ENCODE data around the gene RBM6. TPM values are rescaled to one million over a fixed set of nuclear protein-coding genes. Genes with fewer than 3 reads are reported as not detected.
A peak's percentile ranks its signal among the peaks of the same experiment; 100 is the strongest.

RBM6 gene
- total RNA-seq, 6 experiments from 2014 or later = 32.5 to 41.6 (median 34.5) TPM

GRCh38 chr3:49998326-49998725, 58.4 kb downstream of the RBM6 start:
- Mint-ChIP-seq H3K36me3 (ENCODE audit: low read depth) (peaks cover 12% of the 10 kb centered on the region; the same call in 1 of the 2 replicates), H3K4me1 (ENCODE audit: low read depth) (peaks cover 25% of the 10 kb centered on the region), H3K27me3 (ENCODE audit: insufficient read depth) (no peaks in the 10 kb centered on the region), H3K27ac (peak overlapping the region; percentile 46), H3K9me3 (no peaks in the 10 kb centered on the region), H3K4me3 (no peak overlapping the region)
- DNase-seq = peak; percentile 72
- peak; percentile 18; the same call in 1 of the 2 replicates for TF ChIP-seq CTCF (IDR thresholded peaks at IDR 0.05)

GRCh38 chr3:50001511-50001910, 61.6 kb downstream of the RBM6 start:
- DNase-seq = no peak
- Mint-ChIP-seq H3K27ac (no peak overlapping the region), H3K27me3 (ENCODE audit: insufficient read depth) (peaks cover 2% of the 10 kb centered on the region; the same call in 1 of the 2 replicates), H3K36me3 (ENCODE audit: low read depth) (peaks cover 12% of the 10 kb centered on the region), H3K9me3 (no peaks in the 10 kb centered on the region), H3K4me1 (ENCODE audit: low read depth) (peaks cover 33% of the 10 kb centered on the region), H3K4me3 (no peak overlapping the region)
- no peak for TF ChIP-seq CTCF (IDR thresholded peaks at IDR 0.05)

- TF ChIP-seq CTCF (IDR thresholded peaks at IDR 0.05) = no peak
- no peak overlapping the region for H3K4me3 Mint-ChIP-seq
- H3K27ac Mint-ChIP-seq = peak overlapping the region; percentile 29
- peaks cover 22% of the 10 kb centered on the region for H3K4me1 Mint-ChIP-seq (ENCODE audit: low read depth)
- H3K9me3 Mint-ChIP-seq = no peaks in the 10 kb centered on the region
- DNase-seq = no peak
- H3K36me3 Mint-ChIP-seq (ENCODE audit: low read depth) = peaks cover 16% of the 10 kb centered on the region
- H3K27me3 Mint-ChIP-seq (ENCODE audit: insufficient read depth) = peaks cover 2% of the 10 kb centered on the region; the same call in 1 of the 2 replicates
Measured at GRCh38 chr3:50003216-50003615, 63.3 kb downstream of the RBM6 start.

GRCh38 chr3:50003824-50004223, 63.9 kb downstream of the RBM6 start:
- DNase-seq = no peak
- Mint-ChIP-seq H3K27ac (no peak overlapping the region; the same call in 1 of the 2 replicates), H3K36me3 (ENCODE audit: low read depth) (peaks cover 18% of the 10 kb centered on the region)

GRCh38 chr3:50008931-50009330, 69.0 kb downstream of the RBM6 start:
- peaks cover 22% of the 10 kb centered on the region for H3K4me1 Mint-ChIP-seq (ENCODE audit: low read depth)
- no peak overlapping the region for H3K4me3 Mint-ChIP-seq
- H3K27me3 Mint-ChIP-seq (ENCODE audit: insufficient read depth) = peaks cover 2% of the 10 kb centered on the region; the same call in 1 of the 2 replicates
- no peak for TF ChIP-seq CTCF (IDR thresholded peaks at IDR 0.05)
- no peaks in the 10 kb centered on the region for H3K9me3 Mint-ChIP-seq
- DNase-seq = peak; percentile 43
- no peak overlapping the region for H3K27ac Mint-ChIP-seq
- peaks cover 10% of the 10 kb centered on the region; the same call in 1 of the 2 replicates for H3K36me3 Mint-ChIP-seq (ENCODE audit: low read depth)

More at GRCh38 chr3:50003824-50004223, 63.9 kb downstream of the RBM6 start:
- Mint-ChIP-seq H3K27me3 (ENCODE audit: insufficient read depth) (peaks cover 2% of the 10 kb centered on the region; the same call in 1 of the 2 replicates), H3K4me1 (ENCODE audit: low read depth) (peaks cover 22% of the 10 kb centered on the region), H3K9me3 (no peaks in the 10 kb centered on the region), H3K4me3 (no peak overlapping the region)
- no peak for TF ChIP-seq CTCF (IDR thresholded peaks at IDR 0.05)
